Stimulated activated CD8-positive, alpha-beta memory T cell treated with anti-CD3 and anti-CD28 coated beads, Interleukin-2, amount 100 ng/mL, for 48 hours (primary cell): Measurements from ENCODE around the gene DYNC2I2.

Experiments
- DNase-seq, 2 donors: peaks; one replicate each; pipeline ENCODE4 v3.0.0-alpha.2; 2020; ENCODE audit warnings: low read depth in 2 of 2

DYNC2I2 gene

GRCh38 chr9:128636024-128636390, 20.6 kb downstream of the DYNC2I2 start:
- no peak for DNase-seq

DNA sequence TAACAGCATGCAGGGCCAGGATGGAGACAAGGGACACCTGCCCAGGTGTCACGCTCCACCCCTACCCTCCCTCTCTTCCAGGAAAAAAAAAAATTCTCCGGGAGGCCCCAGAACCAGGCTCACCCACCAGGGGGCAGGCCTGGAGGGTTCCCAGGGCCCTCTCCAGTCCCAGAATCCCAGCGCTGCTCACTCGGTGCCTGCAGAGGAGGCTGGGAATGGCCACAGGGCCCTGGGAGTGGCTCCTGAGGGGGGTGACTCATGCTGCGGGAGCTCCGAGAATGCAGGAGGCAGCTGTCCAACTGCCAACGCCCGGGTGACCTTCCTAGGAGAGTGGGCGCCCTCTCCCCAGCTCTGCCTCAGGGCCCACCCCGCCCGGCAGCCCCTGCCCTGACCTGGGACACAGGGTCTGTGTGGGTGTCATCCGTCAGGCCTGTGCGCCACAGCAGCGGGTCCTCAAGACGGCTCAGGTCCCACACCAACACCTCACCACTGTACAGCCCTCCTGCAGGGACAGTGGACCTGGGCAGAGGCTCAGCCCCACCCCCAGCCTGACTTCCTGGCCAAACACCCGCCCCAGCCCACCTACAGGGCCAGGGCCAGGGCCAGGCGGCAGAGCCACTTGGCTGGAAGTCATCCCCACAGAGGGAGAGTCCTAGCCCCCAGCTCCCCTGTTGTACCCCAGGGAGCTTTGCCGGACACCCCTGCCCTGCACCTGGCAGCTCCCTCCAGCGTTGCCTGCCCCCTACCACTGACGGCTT, 21.2 kb downstream of the DYNC2I2 start:
- DNase-seq, result no peak

DNA sequence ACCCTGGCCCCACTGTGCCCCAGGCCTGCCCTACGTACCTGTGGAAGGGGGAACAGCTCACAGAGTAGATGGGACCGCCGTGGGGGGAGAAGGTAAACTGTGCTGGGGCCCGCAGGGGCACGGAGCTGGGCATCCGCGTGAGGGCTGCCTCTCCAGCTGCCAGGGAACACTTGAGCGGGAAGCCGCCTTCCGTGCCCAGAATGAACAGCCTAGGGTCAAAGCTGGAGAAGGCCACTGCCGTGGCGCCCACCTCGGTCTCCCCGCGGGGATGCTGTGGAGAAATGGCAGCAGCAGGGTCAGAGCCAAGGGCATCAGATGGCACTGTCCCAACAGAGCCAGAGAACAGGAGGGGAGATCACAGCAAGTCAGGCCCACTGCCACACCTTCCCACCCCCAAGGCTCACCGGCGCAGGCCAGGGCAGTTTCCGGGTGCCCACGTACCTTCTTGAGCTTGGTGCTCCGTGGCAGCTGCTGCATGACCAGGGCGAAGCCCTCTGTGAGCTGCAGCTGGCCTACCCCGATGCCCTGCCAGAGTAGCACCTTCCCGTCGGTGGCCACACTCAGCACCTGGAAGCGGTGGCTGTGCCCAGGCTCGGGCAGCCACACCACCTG, 21.9 kb downstream of the DYNC2I2 start:
- DNase-seq, result no peak

DNA sequence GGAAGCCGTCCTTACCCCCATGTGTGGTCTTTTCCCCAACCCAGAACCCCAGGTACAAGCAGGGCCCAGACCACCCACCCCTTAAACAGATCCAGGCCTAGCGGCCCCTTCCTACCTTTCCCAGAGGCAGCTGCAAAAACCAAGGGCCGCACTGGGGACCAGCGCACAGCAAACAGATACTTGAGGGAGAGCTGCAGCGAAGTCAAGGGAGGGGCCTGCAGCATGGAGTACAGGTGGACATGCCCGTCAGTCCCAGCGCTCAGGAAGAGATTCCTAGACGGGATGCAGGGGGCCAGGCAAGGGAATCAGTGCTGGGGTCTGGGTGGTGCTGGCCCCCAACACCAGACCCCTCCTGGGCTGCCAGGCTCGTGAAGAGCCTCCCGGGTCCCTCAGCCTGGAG, 22.5 kb downstream of the DYNC2I2 start:
- no peak for DNase-seq

DNA sequence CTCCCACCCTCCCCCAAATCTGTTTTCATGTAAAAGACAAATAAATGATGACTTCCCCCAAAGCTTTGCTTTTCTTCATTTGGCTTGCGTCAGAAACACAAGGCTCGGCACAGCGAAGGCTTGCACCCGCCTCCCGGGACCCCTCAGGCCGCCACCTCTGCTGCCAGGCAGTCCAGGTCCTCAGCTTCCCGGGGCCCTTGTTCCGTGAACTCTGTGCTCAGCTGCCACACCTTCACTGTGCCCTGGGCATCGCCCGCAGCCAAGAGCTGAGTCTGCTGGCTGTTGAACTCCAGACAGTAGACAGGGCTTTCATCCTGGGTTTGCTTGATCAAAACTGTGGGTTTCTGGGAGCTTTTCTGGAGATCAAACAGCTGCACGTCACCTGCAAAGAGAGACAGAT, 23.0 kb downstream of the DYNC2I2 start:
- no peak for DNase-seq

- DNase-seq, result no peak
Measured at GRCh38 chr9:128633057-128633456, 23.6 kb downstream of the DYNC2I2 start.

DNA sequence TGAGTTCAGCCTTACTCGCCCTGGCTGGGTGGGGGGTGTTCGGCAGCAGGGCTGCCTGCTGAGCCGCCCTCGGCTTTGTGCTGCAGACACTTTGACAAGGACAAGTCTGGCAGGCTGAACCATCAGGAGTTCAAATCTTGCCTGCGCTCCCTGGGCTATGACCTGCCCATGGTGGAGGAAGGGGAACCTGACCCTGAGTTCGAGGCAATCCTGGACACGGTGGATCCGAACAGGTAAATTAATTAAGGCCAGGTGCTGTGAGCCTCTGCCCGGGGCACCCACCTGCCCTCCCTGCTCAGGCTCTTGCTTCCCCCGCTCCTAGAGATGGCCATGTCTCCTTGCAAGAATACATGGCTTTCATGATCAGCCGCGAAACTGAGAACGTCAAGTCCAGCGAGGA, 24.2 kb downstream of the DYNC2I2 start:
- DNase-seq, result no peak

- DNase-seq, result no peak
Measured at GRCh38 chr9:128632066-128632465, 24.6 kb downstream of the DYNC2I2 start.

DNA sequence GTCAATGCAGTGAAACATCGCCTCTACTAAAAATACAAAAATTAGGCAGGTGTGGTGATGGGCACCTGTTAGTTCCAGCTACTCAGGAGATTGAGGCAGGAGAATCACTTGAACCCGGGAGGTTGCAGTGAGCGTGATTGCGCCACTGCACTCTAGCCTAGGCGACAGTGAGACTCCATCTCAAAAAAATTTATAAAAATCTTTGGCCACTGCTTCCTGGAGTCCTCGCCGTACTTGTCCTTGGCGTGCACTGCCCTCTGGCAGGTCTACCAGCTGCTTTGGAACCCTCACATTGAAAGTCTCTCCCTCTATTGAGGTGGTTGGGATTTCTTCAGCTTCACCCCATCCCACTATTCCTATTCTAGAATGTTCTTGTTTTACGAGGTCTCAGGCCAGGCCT, 25.0 kb downstream of the DYNC2I2 start:
- no peak for DNase-seq

GRCh38 chr9:128629852-128630545, 26.6 kb downstream of the DYNC2I2 start:
- DNase-seq, result no peak

- no peak for DNase-seq
Measured at GRCh38 chr9:128629136-128629535, 27.5 kb downstream of the DYNC2I2 start.

- no peak for DNase-seq
Measured at GRCh38 chr9:128628471-128629048, 28.1 kb downstream of the DYNC2I2 start.

DNA sequence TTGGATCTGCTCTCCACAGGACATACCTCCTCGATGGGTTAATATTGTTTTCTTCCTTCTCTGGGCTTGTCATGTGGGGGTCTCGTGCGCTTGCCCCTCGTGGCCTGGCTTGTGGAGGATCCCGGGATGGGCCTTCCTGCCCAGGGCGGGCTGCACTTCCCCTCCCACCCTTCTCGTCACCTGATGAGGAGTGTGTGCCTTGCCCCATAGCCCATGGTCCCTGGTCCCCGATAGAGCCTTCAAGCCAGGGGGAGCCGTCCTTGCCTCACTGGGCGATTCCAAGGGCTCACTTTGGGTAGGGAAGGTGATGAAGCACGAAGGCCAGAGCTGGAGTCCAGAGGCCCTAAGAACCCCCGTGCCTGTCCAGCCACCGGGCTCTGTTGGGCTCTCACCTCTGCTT, 28.7 kb downstream of the DYNC2I2 start:
- no peak for DNase-seq

DNA sequence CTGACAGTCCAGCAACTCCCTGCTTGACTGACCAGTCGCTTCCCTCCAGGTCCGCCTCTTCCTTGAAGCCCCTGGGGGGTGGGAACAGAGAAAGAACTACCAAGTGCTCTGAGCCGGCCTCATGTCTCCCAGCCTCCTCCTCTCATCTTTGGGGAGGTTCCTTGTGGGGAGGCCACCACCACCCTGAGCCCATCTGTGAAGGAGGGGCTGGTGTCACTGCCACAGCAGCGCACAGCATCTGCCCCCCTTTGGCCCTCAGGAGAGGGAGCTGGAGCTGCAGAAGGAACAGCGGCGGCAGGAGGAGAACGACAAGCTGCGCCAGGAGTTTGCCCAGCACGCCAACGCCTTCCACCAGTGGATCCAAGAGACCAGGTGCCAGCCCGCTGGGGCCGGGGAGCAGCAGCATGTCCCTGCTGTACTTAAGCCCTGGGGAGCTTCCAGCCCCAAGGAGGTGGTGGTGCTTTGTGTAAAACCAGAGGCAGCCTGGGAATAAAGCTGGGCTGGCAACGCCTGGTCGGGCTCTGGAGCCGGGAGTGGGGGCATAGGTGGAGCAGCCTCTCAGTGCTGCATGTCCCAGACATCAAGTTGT, 29.4 kb downstream of the DYNC2I2 start:
- DNase-seq, result no peak

DNA sequence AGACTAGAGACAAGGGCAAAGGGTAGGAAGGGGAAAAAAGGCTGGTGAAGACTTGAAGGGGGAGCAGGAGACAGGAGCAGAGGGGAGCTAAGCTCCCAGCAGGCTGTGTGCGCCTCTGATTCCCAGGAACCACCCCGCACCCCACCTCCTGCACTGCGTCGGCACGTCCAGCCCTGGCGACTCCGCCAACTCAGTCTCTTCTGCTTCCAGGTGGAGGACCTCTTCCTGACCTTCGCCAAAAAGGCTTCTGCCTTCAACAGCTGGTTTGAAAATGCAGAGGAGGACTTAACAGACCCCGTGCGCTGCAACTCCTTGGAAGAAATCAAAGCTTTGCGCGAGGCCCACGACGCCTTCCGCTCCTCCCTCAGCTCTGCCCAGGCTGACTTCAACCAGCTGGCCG, 30.5 kb downstream of the DYNC2I2 start:
- DNase-seq, result no peak

DNA sequence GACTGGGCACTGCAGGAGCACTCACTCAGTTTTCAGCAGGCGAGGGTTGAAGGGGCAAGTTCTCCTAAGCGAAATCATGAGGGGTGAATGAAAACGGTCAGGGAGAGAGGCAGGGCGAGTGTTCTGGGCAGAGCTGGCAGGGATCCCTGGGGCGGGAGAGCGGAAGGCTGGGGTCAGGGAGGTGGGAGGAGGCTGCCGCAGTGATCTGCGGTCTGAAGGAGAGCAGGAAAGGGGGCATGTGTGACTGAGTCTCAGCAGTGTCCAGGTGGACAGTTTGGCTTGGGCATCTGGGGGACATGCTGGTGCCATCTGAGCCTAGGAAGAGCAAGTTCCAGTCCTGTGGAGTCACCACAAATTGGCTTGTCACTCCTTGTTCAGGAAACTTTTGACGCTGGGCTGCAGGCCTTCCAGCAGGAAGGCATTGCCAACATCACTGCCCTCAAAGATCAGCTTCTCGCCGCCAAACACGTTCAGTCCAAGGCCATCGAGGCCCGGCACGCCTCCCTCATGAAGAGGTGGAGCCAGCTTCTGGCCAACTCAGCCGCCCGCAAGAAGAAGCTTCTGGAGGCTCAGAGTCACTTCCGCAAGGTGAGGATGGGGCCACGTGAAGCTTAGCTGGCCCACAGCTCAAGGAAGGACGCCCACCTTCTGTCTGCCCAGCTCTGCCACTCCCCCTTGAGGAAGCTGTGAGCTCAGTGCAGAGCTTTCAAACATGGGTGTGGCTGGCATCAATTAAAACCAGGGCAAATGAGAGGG, 31.1 kb downstream of the DYNC2I2 start:
- DNase-seq, result no peak

DNA sequence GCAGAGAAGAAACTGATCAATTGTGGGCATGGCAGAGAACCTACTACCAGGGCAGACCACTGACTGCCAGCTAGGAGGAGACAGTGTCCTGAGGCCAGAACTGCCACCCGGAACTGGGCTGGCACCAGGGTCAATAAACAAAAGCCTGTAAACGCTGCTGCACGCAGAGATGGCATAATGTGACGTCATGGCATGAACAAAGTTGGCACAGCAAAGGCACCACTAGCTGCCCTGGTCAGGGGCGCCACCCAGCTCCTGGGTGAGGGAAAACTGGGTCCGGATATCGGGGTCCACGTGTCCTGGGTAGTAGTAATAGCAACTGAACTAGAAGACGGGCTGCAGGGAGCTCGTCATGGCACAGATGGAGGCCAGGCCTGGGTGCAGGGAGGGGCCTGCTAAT, 32.1 kb downstream of the DYNC2I2 start:
- no peak for DNase-seq

- DNase-seq, result no peak
Measured at GRCh38 chr9:128621730-128622455, 34.8 kb downstream of the DYNC2I2 start.

DNA sequence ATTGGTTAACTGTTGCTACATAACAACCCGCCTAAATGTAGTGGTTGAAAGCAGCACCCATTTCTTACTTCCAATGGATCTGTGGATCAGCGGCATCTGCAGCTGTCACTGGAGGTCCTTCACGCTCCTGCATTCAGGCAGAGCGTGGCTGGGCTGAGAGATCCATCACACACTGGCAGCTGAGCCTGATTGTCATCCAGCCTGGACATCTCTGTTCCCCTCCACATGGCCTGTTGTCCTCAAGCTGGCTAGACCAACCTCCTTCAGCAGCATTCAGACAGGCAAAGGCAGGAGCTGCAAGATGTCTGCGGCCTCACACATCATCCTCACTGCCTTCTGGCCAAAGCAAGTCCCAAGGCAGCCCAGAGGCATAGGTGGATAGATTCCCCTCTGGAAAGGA, 36.9 kb downstream of the DYNC2I2 start:
- DNase-seq, result no peak

DNA sequence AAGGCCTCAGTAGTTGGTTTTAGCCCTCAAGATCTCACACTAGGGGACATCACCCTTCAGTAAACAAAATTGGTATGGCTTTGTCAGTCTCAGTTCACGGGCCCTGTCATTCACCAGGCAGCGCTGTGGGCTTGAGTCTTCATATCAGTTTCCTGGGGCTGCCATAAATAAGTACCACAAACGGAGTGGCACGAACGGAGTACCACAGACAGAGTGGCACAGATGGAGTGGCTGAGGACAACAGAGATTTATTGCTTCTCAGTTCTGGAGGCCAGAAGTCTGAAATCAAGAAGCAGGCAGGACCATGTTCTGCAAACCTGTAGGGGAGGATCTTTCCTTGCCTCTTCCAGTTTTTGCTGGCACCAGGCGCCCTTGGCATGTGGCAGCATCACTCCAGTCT, 37.5 kb downstream of the DYNC2I2 start:
- DNase-seq, result no peak

GRCh38 chr9:128617943-128618342, 38.7 kb downstream of the DYNC2I2 start:
- no peak for DNase-seq
